Activated naive CD4-positive, alpha-beta T cell treated with Interleukin-2 at 50 U/mL for 16 hours (primary cell): ENCODE measurements around the gene GMPS.
"Not testable (repeated sequence)": the region's sequence is repeated elsewhere in the genome, so short reads cannot be mapped to it uniquely, and the experiment has no call there.

Source experiments
- DNase-seq: peaks from one replicate; pipeline ENCODE4 v3.0.0-alpha.2; 2020

Gene GMPS

DNA sequence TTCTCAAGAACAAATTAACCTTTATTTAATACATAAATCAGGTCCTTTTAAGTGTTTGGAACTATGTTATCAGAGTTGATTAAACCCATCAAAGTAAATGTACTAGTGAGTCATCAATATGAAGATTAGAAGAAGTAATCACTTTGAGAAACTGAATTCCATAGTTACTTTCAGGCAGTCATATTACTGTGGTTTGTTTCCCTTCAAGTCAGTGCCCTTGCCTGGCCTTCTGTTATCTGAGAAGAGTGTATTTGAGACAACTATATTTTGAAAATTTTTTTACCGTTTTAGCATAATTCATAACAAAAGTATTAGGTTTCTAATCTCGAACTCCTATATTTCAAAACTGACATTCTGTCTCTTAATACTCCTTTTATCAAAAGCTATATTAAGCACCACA, 73.6 kb downstream of the GMPS start:
- DNase-seq = no peak

DNA sequence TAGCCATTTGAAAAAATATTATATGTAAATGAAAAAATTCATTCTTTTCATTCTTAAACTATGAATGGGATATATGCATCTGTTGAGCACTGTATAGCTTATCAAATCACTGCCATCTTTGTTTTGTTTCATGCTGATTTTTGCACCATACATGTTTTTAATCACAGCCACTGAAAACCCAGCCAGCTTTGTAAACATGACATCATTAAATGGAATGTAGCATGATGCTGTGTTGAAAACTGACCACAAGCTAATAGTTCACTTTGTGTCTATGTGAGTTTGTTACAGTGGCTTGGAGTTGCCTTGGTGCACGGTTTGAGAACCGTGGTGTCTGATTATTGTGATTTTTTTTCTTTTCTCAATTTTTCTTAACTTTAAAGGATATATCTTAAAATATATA, 75.7 kb downstream of the GMPS start:
- no peak for DNase-seq

DNA sequence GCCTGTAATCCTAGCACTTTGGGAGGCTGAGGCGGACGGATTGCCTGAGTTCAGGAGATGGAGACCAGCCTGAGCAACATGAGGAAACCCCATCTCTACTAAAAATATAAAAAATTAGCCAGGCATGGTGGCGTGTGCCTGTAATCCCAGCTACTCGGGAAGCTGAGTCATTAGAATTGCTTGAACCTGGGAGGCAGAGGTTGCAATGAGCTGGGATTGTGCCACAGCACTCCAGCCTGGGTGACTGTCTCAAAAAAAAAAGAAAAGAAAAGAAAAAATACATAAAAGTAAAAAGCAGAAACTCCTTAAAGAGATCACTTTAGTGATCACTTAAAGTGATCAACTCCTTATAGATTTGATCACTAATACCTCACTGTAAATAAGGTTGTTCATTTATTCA, 78.0 kb downstream of the GMPS start:
- no peak for DNase-seq

- DNase-seq = no peak
These were observed 79.2 kb downstream of the GMPS start for GRCh38 chr3:155949453-155950217.

DNA sequence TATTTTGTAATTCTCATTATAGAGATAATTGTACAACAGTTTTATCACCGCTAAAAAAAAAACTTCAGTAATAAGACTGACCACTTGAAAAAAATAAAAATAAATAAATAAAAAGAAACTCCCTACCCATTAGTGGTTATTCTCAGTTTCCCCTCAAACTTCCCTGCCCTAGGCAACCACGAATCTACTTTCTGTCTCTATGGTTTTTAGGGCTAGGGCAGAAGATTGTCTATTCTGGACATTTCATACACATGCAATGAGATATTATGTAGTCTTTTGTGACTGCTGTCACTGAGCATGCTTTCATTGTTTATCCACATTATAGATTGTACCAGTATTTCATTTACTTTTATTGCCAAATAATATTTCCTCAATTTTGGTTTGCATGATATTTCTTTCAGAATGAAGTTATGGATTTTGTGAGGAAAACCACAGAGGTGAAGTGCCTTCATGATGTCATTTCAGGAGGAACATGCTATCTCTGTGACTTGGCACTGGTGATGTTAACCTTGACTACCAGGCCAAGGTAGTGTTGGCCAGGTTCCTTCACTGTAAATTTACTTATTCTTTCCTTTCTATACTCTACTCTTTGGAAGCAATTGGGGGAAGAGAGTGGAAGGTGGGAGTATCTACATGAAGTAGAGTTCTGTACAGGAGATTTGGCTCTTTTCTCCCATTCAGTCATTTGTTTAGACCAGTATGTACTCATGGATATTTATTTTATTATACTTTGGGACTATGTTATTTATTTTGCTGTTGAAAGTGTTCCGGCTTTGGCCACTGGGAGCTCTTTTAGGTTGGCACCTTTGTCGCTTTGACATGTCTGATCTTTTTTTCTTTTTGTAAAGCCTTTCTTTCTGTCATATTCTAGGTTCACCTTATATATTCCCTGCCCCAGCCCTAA, 86.3 kb downstream of the GMPS start:
- no peak for DNase-seq

DNA sequence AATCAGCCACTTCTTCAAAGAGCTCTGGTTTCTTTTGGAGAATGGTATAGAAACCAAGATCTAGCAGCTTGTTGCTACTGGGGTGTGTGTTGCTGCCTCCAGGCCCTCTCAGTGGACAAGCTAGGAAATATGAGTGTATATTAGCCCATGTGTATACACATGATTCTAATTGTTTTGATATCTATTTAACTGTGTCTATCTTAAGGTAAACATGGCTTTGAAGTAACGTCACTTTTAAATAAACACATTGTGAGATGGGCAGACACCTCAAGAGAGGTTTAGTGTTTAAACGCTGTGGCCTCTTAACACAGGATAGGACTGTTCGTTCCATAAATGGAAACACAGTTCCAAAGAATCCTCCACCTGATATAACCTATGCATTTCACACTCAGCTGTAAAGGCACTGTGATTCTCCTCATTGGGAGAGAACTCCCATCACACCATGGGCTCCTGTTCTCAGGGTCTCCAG, 87.0 kb downstream of the GMPS start:
- no peak for DNase-seq

GRCh38 chr3:155958676-155959075, 88.2 kb downstream of the GMPS start:
- no peak for DNase-seq

DNA sequence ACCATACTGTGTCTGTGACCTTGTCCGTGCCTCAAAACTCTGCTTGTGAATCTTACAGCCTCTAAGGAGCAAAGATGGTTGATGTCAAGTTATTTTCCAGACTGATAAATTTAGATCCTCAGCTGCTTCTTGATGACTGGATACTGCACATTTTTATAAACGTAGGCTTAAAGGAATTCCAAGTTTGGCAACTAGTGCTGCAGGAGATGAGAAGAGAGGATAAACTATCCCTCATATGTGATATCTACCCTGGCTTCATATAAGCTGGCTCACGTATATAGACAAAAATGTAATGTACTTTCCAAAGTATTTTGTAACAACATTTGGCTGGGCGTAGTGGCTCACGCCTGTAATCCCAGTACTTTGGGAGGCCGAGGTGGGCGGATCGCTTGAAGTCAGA, 89.6 kb downstream of the GMPS start:
- DNase-seq = no peak

GRCh38 chr3:155961044-155961443, 90.6 kb downstream of the GMPS start:
- not testable (repeated sequence) for DNase-seq

- DNase-seq = no peak
These were observed 93.1 kb downstream of the GMPS start for GRCh38 chr3:155963570-155963969.

DNA sequence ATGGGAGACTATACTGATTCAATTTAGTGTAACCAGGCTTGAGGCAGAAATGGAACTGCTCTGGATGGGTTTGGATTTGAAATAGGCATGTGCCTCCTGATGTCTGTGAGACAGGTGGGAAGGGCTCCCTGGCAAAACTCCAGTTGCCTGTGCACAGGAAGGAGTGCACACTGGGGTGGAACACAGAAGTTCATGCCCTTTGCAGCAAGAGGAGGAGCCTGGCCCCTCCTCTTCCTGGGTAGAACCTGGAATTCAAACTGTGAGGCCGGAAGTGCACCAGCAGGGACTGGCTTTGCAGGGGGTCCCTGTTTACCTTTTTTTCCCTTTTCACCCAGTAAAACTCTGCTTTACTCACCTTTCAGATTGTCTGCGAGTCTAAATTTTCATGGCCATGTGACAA, 99.9 kb downstream of the GMPS start:
- no peak for DNase-seq

DNA sequence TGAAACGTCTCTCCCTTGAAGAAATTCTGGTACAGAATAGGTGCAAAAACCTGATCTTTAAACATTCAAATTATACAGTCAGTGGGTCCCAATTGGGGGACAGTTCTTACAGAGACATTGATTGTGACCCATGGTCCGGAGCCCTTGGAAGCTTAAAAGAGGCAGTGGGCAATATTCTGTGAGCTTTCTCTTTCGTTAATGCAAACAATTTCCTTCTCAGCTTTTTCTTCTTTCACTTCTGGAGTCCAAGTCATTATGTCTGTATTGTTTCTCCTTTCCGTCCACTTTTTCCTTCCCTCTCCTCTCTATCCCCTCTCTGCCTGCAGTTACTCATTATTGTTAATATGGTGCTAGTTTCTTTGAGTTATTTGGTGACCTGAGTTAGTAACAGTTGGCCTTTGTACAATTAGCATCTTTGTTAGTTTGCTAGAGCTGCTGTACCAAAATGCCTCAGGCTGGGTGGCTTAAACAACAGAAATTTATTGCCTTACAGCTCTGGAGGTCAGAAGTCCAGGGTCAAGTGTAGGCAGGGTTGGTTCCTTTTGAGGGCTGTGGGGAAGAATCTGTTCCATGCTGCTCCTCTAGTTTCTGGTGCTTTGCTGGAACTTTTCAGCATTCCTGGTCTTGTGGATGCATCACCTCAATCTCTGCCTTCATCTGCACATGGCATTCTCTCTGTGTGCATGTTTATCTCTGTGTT, 102.6 kb downstream of the GMPS start:
- DNase-seq = no peak

DNA sequence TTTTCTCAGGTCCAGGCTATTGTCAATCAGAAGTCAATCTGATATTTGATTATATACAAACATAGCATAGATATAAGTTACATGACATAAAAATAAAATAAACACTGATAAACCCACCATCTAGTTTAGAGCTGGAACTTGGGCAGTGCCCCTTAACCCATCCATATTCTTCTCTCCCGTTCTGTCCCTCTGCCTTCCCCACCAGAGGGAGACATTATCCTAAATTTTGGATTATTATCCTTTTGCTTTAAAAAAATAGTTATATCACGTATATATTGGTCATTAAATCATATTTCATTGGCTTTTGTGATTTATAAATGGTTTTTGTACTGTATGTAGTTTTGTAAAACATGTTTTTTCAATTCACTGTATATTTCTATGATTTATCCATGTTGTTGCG, 107.9 kb downstream of the GMPS start:
- DNase-seq = no peak

DNA sequence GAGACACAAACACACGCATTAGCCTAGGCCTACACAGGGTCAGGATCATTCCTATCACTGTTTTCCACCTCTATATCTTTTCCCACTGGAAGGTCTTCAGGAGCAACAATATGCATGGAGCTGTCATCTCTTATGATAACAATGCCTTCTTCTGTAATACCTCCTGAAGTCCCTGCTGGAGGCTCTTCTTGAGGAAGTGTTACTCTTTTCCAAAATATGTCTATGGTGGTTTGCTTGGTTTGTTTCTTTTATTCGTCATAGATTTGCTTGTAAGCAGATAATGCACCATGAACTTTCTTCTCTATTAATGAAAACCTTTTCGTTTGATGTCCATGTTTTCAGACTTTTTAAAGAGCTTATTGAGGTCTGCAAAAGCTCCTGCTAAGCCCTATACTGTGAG, 109.3 kb downstream of the GMPS start:
- no peak for DNase-seq

- DNase-seq = no peak
These were observed 111.2 kb downstream of the GMPS start for GRCh38 chr3:155981669-155982068.

GRCh38 chr3:155983834-155984474, 113.5 kb downstream of the GMPS start:
- no peak for DNase-seq

- no peak for DNase-seq
These were observed 114.5 kb downstream of the GMPS start for GRCh38 chr3:155984791-155985417.

GRCh38 chr3:155989536-155989935, 119.1 kb downstream of the GMPS start:
- no peak for DNase-seq

GRCh38 chr3:155991212-155991611, 120.8 kb downstream of the GMPS start:
- no peak for DNase-seq

- no peak for DNase-seq
These were observed 121.4 kb downstream of the GMPS start for GRCh38 chr3:155991847-155992246.
